B cell (primary cell): ENCODE measurements around the gene CNMD. TPM values are rescaled to one million over a fixed set of nuclear protein-coding genes. Genes with fewer than 3 reads are reported as not detected.
"Not testable (repeated sequence)": the region's sequence is repeated elsewhere in the genome, so short reads cannot be mapped to it uniquely, and the experiment has no call there.

Experiments used
- ATAC-seq: fragments of 200-7000 bp; cut with Tn5 transposase; one replicate; pipeline ENCODE4 v1.10.0; 2021; ENCODE audit warnings: low read depth, mild to moderate bottlenecking, moderate number of reproducible peaks, moderate library complexity
- CTCF ChIA-PET: fragments of 350-600 bp; sonication (Branson Sonifier 250); formaldehyde crosslinking; loops from one replicate; lab custom pipeline; 2021; ENCODE audit warnings: antibody characterized with exemption, inconsistent platforms; lab: Charles Lee
- POLR2A ChIA-PET: fragments of 350-600 bp; sonication (Branson Sonifier 250); formaldehyde crosslinking; loops from one replicate; lab custom pipeline; 2021; ENCODE audit warnings: antibody characterized with exemption; lab: Charles Lee
- DNase-seq: peaks from one replicate; pipeline ENCODE4 v3.0.0; 2013
- H2AFZ ChIP-seq: 2 replicates; pipeline ENCODE4 v1.6.1; 2012; ENCODE audit warnings: mild to moderate bottlenecking, low read depth, low read length; ENCODE audit not compliant: insufficient read depth, poor library complexity, severe bottlenecking
- H3K27ac ChIP-seq, 2 donors: 1 replicate in 1 of 2; 2 replicates in 1 of 2; pipeline ENCODE4 v1.5.1; 2012 to 2013; ENCODE audit warnings: low read length in 2 of 2, mild to moderate bottlenecking in 2 of 2, moderate library complexity in 1 of 2
- H3K27me3 ChIP-seq, 4 experiments: fragments of 200-600 bp in 1 of 4; sonication (generic) in 1 of 4; replicated peaks in 1 of 4; 1 replicate in 2 of 4; 2 replicates in 2 of 4; pipeline versions ENCODE4 v1.6.1 to v1.7.0; 2013 to 2016; ENCODE audit warnings: low read length in 3 of 4, mild to moderate bottlenecking in 2 of 4, mixed read lengths in 1 of 4, moderate library complexity in 1 of 4; ENCODE audit not compliant: insufficient read depth in 4 of 4, control insufficient read depth in 3 of 4; ENCODE audit errors: control extremely low read depth in 1 of 4
- H3K36me3 ChIP-seq, 2 experiments: replicated peaks in 1 of 2; 1 replicate in 1 of 2; 2 replicates in 1 of 2; pipeline versions ENCODE4 v1.6.1 to v1.7.1; 2013; ENCODE audit warnings: low read length in 1 of 2; ENCODE audit not compliant: insufficient read depth in 2 of 2, control insufficient read depth in 1 of 2; ENCODE audit errors: control extremely low read depth in 1 of 2, extremely low read depth in 1 of 2
- H3K4me1 ChIP-seq, 2 donors: fragments of 200-600 bp in 1 of 2; sonication (generic) in 1 of 2; 1 replicate in 1 of 2; 2 replicates in 1 of 2; pipeline versions ENCODE4 v1.5.1 to v1.6.1; 2013 to 2017; ENCODE audit warnings: low read length in 2 of 2; ENCODE audit not compliant: control insufficient read depth in 2 of 2, insufficient read depth in 2 of 2
- H3K4me2 ChIP-seq: replicated peaks from 2 replicates; pipeline ENCODE3; 2012; ENCODE audit warnings: mild to moderate bottlenecking, low read depth, low read length; ENCODE audit not compliant: poor library complexity, severe bottlenecking
- H3K4me3 ChIP-seq, 5 experiments: fragments of 200-600 bp in 1 of 5; sonication (generic) in 1 of 5; 1 replicate in 3 of 5; 2 replicates in 2 of 5; pipeline versions ENCODE4 v1.5.1 to v1.7.0; 2011 to 2016; ENCODE audit warnings: low read length in 4 of 5, mild to moderate bottlenecking in 4 of 5, low read depth in 2 of 5, control low read depth in 1 of 5, moderate library complexity in 1 of 5; ENCODE audit not compliant: insufficient read depth in 1 of 5; ENCODE audit errors: control extremely low read depth in 1 of 5, extremely low read depth in 1 of 5
- H3K79me2 ChIP-seq: fragments of 200-600 bp; sonication (generic); one replicate; pipeline ENCODE4 v1.6.0; 2016; ENCODE audit warnings: low read length; ENCODE audit not compliant: control insufficient read depth, insufficient read depth
- H3K9ac ChIP-seq: fragments of 200-600 bp; sonication (generic); 2 replicates; pipeline ENCODE4 v1.6.1; 2017; ENCODE audit warnings: mild to moderate bottlenecking, low read length, moderate library complexity
- H3K9me3 ChIP-seq, 3 donors: one replicate each; pipeline versions ENCODE4 v1.6.1 to v1.7.1; 2013; ENCODE audit warnings: low read length in 2 of 3; ENCODE audit not compliant: control insufficient read depth in 2 of 3, insufficient read depth in 1 of 3; ENCODE audit errors: control extremely low read depth in 1 of 3
- H4K20me1 ChIP-seq: 2 replicates; pipeline ENCODE4 v1.6.0; 2012; ENCODE audit warnings: mild to moderate bottlenecking, low read length; ENCODE audit not compliant: insufficient read depth, control insufficient read depth, poor library complexity, severe bottlenecking
- H3K27ac Mint-ChIP-seq: one replicate; pipeline ENCODE4 v1.8.0; 2021; ENCODE audit warnings: mixed read lengths
- H3K27me3 Mint-ChIP-seq: one replicate; pipeline ENCODE4 v1.8.0; 2021; ENCODE audit warnings: mixed read lengths
- H3K4me1 Mint-ChIP-seq: one replicate; pipeline ENCODE4 v1.8.0; 2021; ENCODE audit warnings: mixed read lengths
- H3K4me3 Mint-ChIP-seq: one replicate; pipeline ENCODE4 v1.8.0; 2021; ENCODE audit warnings: mixed read lengths
- H3K9me3 Mint-ChIP-seq: one replicate; pipeline ENCODE4 v1.8.0; 2022; ENCODE audit warnings: mixed read lengths; ENCODE audit not compliant: insufficient read depth
- WGBS: methylation state at CpG from one replicate; pipeline ENCODE4 v1.1.5; 2013; ENCODE audit warnings: missing lambda C conversion rate; ENCODE audit not compliant: insufficient coverage; 5-methylcytosine and 5-hydroxymethylcytosine counted together
- intact Hi-C: fragments of 100-400 bp; cut with micrococcal nuclease; formaldehyde crosslinking; loops from one replicate; pipeline ENCODE4 v1.10.0; 2022
- polyA plus RNA-seq: library from polyadenylated mRNA; depleted of rRNA; stranded (reverse); fragments of >200 nt; gene quantifications from 2 replicates; pipeline ENCODE4 v1.2.3, GENCODE V29; 2012
- total RNA-seq, 2 donors: library from RNA; stranded (reverse); fragments of 120-200 nt in 1 of 2; gene quantifications; 1 replicate in 1 of 2; 2 replicates in 1 of 2; pipeline versions ENCODE4 v1.2.3 to v1.2.4, GENCODE V29; 2013 to 2022
- TF ChIP-seq, protein P1 (sequence below): fragments of 200-600 bp; IDR thresholded peaks from one replicate; pipeline ENCODE4 v1.8.0; 2022; ENCODE audit warnings: antibody characterized with exemption, mild to moderate bottlenecking

CNMD gene
- total and polyA plus RNA-seq, 2 donors (not counting 1 experiment from before 2014, with no cell fraction given): not detected

DNA sequence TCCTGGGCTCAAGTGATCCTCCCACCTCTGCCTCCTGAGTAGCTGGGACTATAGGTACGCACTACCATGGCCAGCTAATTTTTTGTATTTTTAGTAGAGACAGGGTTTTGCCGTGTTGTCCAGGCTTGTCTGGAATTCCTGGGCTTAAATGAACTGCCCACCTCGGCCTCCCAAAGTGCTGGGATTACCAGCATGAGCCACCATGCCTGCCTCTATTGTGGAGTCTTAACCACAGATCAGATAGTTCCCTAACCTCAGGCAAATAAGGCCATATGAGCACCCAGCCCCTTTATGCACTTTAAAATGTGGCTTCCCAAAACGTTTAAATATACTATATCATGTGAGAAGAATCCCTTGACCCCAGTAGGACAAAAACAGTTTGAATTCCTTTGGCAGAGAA is 16.4 kb downstream of the CNMD start:
- TF ChIP-seq, protein P1, sequence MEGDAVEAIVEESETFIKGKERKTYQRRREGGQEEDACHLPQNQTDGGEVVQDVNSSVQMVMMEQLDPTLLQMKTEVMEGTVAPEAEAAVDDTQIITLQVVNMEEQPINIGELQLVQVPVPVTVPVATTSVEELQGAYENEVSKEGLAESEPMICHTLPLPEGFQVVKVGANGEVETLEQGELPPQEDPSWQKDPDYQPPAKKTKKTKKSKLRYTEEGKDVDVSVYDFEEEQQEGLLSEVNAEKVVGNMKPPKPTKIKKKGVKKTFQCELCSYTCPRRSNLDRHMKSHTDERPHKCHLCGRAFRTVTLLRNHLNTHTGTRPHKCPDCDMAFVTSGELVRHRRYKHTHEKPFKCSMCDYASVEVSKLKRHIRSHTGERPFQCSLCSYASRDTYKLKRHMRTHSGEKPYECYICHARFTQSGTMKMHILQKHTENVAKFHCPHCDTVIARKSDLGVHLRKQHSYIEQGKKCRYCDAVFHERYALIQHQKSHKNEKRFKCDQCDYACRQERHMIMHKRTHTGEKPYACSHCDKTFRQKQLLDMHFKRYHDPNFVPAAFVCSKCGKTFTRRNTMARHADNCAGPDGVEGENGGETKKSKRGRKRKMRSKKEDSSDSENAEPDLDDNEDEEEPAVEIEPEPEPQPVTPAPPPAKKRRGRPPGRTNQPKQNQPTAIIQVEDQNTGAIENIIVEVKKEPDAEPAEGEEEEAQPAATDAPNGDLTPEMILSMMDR: no peak
- ATAC-seq: no peak

DNA sequence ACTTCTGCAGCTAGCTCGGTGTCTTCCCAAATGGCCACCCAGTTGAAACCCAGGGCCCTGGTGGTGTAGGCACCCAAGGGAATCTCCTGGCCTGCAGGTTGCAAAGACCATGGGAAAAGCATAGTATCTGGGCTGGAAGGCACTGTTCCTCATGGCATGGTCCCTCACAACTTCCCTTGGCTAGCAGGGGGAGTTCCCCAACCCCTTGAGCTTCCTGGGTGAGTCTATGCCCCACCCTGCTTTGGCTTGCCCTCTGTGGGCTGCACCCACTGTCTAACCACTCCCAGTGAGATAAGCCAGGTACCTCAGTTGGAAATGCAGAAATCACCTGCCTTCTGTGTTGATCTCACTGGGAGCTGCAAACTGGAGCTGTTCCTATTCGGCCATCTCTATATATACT is 18.3 kb downstream of the CNMD start:
- H3K27me3 ChIP-seq, H3K9me3 ChIP-seq, ATAC-seq, H3K9me3 Mint-ChIP-seq, H3K4me1 ChIP-seq, H3K9ac ChIP-seq, H3K27ac ChIP-seq, H3K27ac Mint-ChIP-seq, POLR2A ChIA-PET, DNase-seq, H3K4me1 Mint-ChIP-seq, H4K20me1 ChIP-seq, H3K4me3 Mint-ChIP-seq, H2AFZ ChIP-seq, H3K4me2 ChIP-seq, H3K4me3 ChIP-seq, intact Hi-C loops, H3K79me2 ChIP-seq, CTCF ChIA-PET, H3K36me3 ChIP-seq: not testable (repeated sequence)
- 100% methylated on average over 1 of the region's 2 CpGs for WGBS
- peaks cover 41% of the 10 kb centered on the region for H3K27me3 Mint-ChIP-seq

More for the DNA sequence above, 16.4 kb downstream of the CNMD start:
- Mint-ChIP-seq H3K9me3 (no peaks in the 10 kb centered on the region), H3K4me1 (no peaks in the 10 kb centered on the region), H3K27me3 (peaks cover 29% of the 10 kb centered on the region), H3K4me3 (no peak overlapping the region), H3K27ac (no peak overlapping the region)
- Histone ChIP-seq H3K9me3 (peaks cover 0 to 7% (median 0%) of the 10 kb centered on the region in 3 donors), H2AFZ (no peak overlapping the region), H3K9ac (no peak overlapping the region), H3K79me2 (no peaks in the 10 kb centered on the region), H3K27ac (no peak overlapping the region), H3K4me3 (no peak overlapping the region), H3K36me3 (no peaks in the 10 kb centered on the region), H3K27me3 (peaks cover 0 to 10% (median 4%) of the 10 kb centered on the region in 4 experiments), H3K4me1 (no peaks in the 10 kb centered on the region), H3K4me2 (no peak overlapping the region), H4K20me1 (no peaks in the 10 kb centered on the region)
- WGBS: 73% methylated on average over 2 of the region's 4 CpGs
- intact Hi-C loops: no loop called here
- ChIA-PET CTCF (no interaction called here), POLR2A (no interaction called here)
- DNase-seq: no peak

DNA sequence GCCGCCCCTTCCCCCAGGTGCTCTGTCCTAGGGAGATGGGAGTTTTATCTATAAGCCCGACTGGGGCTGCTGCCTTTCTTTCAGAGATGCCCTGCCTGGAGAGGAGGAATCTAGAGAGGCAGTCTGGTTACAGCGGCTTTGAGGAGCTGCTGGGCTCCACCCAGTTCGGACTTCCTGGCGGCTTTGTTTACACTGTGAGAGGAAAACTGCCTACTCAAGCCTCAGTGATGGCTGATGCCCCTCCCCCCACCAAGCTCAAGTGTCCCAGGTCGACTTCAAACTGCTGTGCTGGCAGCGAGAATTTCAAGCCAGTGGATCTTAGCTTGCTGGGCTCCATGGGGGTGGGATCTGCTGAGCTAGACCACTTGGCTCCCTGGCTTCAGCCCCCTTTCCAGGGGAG is 18.7 kb downstream of the CNMD start:
- H3K27ac ChIP-seq, H3K4me1 ChIP-seq, DNase-seq, H3K4me3 ChIP-seq, ATAC-seq, H3K79me2 ChIP-seq, H3K27me3 ChIP-seq, H4K20me1 ChIP-seq, H3K4me1 Mint-ChIP-seq, H2AFZ ChIP-seq, POLR2A ChIA-PET, intact Hi-C loops, H3K9me3 Mint-ChIP-seq, CTCF ChIA-PET, H3K27ac Mint-ChIP-seq, H3K9ac ChIP-seq, H3K9me3 ChIP-seq, H3K4me2 ChIP-seq, H3K4me3 Mint-ChIP-seq, H3K36me3 ChIP-seq: not testable (repeated sequence)
- peaks cover 42% of the 10 kb centered on the region for H3K27me3 Mint-ChIP-seq
- 100% methylated on average over 3 of the region's 7 CpGs for WGBS
